Skin epidermis (tissue), 12 donors: ENCODE measurements around the gene ZNF512B.
A peak's percentile ranks its signal among the peaks of the same experiment; 100 is the strongest.

ENCODE experiments used
- H3K27ac ChIP-seq, 21 experiments: fragments of 200-600 bp; sonication (generic) in 11 of 21; one replicate each; pipeline ENCODE4 v1.5.0; 2020; ENCODE audit warnings: mild to moderate bottlenecking in 3 of 21, inconsistent platforms in 2 of 21, moderate library complexity in 2 of 21
- H3K4me3 ChIP-seq, 7 experiments: fragments of 200-600 bp; sonication (generic) in 2 of 7; one replicate each; pipeline ENCODE4 v1.5.0; 2020; ENCODE audit warnings: inconsistent platforms in 2 of 7, mild to moderate bottlenecking in 2 of 7, moderate library complexity in 1 of 7

The ZNF512B gene

DNA sequence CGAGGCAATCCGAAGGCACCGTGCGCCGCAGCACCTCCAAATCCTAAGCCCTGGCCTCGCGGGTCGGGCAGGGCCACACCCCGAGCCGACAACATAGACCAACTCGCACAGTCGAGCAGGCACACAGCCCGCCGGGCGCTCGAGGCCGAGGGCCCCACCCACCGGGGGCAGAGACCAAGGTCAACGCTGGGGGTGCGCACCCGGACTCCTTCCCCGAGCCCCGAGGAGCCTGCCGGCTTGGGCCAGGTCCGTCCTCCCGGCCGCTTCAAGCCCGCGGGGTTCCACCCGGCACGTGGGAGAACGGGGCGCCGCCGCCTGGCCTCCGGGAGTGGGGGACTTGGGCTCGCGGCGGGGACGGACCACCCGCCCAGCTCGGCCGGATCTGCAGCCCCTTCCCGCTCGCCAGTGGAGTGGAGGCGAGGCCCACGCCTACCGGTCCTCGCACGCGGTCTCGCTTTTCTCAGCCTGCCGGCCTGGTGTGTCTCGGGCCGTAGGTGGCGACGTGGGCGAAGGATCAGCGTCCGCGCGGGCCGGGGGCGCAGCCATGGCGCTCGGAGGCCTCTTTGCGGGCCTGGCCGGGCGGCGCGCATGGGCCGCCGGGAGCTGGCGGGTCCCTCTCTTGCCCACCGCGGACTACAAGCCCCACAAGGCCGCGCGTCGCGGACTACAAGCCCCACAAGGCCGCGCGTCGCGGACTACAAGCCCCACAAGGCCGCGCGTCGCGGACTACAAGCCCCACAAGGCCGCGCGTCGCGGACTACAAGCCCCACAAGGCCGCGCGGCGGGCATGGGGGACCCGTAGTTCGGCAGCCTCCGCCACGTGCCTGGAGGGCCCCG lies 13.7 kb downstream of the ZNF512B start, which contains the start of gene UCKL1:
Gene UCKL1, minus strand, starts transcription at position 590 of the 837 bp plus-strand sequence. Its CDS starts 44 bp downstream, at position 546.
- Histone ChIP-seq H3K27ac (peak within 1 kb of the TSS; percentile 80 to 98 (median 94)), H3K4me3 (peak within 1 kb of the TSS; percentile 72 to 93 (median 79))

- Histone ChIP-seq H3K4me3 (peak overlapping the region; percentile 72 to 93 (median 79)), H3K27ac (peak overlapping the region; percentile 80 to 98 (median 94))
Measured at GRCh38 chr20:63955281-63955826, 14.4 kb downstream of the ZNF512B start.

DNA sequence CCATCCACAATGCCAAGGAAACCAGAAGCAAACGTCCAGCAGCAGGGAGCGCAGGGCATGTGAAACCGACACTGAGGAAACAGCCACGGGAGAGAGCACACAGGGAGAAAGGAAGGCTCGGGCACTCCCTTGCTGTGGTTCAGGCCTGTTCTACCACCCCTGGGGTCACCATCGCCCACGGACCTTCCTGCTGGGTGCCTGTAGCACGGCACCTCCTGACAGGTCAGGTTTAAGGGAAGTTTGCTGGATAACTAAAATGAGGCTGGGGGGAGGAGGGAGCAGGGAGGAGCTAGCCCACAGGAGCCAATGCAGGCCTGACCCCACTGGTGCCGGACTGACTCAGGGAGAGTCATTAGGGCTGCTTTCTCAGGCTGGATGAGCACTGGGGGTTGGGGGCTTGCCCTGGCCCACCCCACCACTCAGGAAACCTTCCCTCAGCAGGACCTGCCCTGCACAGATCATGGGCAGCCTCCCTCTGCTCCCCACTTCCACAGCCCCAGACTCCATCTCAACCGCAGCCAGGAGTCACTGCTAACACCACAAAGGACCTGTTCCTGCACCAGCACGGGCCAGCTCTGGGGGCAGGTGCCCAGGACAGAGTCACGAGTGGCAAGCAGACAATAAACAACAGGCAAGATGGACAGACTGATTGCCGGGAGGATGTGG lies 15.8 kb downstream of the ZNF512B start:
- H3K27ac ChIP-seq: peak overlapping the region in 3 of 21 experiments; percentile 31 to 98 (median 46)
- no peak overlapping the region for H3K4me3 ChIP-seq

GRCh38 chr20:63952769-63953168 lies 17.0 kb downstream of the ZNF512B start:
- no peak overlapping the region for H3K4me3 ChIP-seq
- H3K27ac ChIP-seq: peak overlapping the region in 7 of 21 experiments; percentile 18 to 74 (median 60)

- H3K27ac ChIP-seq: peak overlapping the region in 11 of 21 experiments; percentile 5 to 74 (median 57)
- H3K4me3 ChIP-seq: no peak overlapping the region
Measured at GRCh38 chr20:63952210-63952535, 17.6 kb downstream of the ZNF512B start.

DNA sequence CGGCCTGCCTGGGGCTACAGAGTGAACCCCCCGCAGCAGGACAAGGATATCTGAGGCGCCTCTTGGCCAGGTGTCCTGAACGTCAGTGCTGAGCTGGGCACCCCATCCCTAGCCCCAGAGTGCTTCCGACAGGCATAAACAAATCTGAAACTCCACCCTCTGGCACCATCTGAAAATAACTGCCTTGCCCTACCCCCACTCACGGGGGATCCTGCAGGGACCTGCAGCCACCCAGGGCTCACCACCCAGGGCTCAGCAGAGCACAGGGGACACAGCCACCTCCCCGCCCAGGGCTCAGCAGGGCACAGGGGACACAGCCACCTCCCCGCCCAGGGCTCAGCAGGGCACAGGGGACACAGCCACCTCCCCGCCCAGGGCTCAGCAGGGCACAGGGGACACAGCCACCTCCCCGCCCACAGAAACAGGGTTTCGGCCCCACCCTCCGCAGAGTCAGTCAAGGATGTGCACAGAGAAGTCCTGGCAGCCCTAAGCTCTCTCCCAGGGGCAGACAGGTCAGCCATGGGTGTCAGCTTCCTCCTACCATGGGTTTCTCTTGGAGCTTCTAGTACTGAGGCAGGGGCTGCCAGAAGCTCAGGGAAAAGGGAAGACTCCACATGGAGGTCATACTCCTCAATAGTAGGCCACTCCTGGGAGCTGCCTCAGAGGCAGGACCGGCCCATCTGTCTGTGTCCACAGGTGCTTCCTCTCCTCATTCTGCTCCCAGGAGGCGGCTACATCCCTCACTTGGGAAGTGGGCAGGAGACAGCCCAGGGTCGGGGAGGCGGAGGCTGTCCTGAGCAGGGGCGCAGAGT lies 18.1 kb downstream of the ZNF512B start:
- H3K4me3 ChIP-seq: no peak overlapping the region
- peak overlapping the region in 12 of 21 experiments; percentile 5 to 74 (median 54) for H3K27ac ChIP-seq

DNA sequence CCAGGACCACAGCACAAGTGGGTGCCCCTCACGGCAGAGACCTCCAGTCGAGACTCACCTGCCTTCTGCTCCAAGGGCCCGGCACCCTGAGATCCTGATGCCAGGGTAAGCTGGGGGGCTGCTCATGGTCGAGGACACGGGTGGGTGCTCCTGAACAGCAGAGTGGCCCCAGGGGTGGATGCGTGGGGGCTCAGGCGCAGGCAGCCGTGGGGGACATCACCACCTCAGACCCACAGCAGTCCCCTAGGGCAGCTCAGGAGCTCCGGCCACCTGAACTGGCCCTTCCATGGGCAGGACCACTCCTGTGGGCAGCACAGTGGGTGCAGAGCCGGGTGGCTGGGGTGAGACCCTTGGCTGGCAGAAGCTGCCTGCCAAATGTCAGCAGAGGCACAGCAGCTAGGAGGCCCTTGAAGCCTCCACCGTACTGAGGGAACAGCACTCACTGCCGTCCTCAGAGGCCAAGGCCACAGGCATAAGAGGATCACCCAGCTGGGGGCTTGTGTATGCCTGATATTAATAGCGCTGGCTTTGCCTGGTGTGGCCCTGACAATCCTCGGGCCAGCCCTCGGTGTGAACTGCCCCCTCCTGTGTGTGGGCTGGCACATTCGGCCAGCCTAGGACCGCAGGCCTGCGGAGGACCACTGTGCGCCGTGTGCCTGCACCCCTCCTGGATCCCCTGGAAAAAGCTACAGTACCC lies 18.9 kb downstream of the ZNF512B start:
- peak overlapping the region in 9 of 21 experiments; percentile 24 to 74 (median 43) for H3K27ac ChIP-seq
- H3K4me3 ChIP-seq: no peak overlapping the region

DNA sequence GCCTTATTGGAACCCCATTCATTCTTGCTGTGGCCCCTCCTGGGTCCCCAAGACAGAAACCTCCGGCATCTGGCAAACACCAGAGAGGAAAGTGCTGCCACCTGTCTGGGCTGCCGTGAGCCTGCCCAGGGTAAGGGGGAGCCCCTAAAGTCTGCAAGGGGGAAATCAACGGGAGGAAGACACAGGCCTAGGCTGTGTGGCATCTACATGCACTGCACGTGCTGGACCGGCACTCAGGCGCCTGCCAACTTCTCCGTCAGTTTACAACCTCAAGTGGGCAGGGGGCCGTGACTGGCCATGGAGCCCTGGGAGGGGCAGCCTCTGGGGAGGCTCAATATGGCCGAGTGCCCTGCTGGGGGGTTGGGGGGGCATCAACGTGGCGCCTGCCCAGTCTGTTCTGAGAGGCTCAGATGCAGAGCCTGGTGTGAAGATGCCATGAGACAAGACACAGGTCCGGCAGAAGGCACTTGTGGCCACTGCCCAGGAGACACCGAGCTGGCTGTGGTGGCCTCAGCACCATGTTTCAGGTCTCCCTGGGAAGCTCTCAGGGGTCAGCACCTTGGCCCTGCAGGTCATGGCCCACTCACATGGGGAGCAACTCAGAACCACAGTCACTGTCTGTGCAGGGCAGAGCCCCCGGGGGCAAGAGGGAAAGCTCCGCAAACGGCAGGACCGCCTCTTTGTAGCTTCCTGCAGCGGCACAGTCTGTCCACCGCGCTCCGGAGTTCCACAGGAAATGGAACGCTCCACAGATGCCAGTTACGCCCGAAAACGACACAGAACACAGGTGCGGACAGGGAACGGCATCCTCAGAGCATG lies 21.9 kb downstream of the ZNF512B start:
- peak overlapping the region in 1 of 7 experiments; percentile 9 for H3K4me3 ChIP-seq
- peak overlapping the region in 11 of 21 experiments; percentile 8 to 75 (median 41) for H3K27ac ChIP-seq

DNA sequence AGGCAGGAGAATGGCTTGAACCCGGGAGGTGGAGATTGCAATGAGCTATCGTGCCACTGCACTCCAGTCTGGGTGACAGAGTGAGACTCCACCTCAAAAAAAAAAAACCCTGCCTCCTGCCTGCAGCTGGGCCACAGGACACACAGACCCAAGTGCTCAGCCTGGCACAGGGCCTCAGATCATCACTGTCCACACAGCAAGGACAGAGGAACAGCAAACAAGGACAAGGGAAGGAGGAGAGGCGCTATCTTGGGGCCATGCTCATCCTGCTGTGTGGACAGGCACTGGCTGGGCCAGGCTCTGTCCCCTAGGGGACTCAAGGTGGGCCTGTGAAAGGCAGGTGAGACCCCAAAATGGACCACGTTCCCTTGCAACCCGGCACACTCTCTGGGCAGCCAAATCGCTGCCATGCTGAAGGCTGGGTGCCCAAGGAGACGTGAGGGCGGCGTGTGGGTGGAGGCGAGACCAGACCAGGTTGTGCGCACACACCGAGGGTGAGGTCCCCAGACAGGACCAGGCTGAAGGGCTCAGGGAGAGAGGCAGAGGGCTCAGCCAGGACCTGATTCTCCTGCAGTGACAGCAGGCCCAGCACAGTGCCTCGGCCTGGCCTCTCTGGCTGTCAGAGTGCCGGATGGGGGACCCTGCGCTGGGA lies 22.6 kb downstream of the ZNF512B start:
- H3K27ac ChIP-seq: peak overlapping the region in 6 of 21 experiments; percentile 8 to 71 (median 32)
- no peak overlapping the region for H3K4me3 ChIP-seq

DNA sequence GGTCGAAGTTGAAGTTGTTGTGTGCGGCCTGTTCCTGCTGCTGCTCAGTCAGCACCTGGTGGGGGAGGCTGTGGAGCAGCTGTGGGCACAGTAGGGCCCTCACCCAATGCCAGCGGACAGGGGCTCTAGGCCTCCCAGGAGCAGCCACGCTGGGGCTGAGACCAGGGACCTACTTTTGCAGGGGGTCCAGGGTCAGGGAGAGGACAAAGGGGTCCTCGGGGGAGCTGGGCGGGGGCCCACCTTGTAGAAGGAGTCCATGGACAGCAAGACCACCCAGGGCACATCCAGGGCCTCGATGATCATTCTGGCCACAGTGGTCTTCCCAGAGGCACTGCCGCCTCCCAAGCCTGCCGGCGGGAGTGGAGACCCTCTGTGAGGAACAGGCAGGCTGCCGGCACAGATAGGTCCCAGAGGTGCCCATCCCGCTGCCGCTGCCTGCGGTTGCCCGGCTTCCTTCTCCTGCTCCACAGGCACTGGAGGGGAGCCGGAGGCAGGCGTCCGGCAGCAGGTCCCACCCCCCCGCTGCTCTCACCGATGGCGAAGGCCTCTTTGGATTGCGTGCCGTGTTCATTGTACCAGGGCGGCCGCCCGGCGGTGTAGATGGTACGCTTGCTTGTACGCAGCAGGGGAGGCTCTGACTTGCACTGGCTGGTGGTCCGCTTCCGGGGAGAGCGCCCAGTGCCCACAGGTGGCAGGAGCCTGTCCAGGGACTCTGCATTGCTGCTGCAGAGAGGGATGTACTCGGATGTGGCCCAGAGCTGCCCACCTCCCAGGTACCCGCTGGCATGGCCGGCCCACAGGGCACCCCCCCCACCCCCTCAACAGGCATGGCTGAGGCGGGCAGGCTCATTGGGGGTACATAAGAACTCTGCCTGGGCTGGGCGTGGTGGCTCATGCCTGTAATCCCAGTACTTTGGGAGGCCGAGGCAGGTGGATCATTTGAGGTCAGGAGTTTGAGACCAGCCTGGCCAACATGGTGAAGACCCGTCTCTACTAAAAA lies 23.5 kb downstream of the ZNF512B start:
- H3K27ac ChIP-seq: no peak overlapping the region

DNA sequence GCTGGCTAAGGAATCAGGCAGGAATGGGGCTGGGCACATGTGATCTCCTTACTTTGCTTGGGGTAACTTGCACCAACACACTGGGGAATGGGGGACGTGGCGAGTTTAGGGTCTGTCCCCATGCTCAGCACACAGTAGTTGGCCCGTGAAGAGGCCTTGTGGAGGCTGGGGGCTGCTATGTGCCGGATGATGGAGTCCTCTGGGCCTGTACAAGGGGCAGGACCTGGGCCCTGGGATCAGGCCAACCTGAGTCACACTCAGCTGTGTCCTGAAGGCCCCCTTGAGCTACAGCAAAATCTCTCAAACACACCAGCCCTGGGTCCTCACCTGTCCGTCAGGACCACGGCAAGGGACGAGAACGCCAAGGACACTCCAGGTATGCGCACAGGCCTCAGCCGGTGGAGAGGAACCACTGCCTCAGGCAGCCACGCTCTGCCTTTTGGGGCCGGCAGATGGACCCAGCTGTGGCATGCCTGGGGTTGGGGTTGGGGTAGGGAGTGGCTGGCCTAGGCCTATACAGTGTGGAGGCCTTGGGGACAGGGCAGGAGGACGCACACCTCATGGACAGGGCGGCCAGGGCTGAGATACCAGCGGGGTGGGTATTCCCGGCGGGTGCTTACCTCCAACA lies 24.6 kb downstream of the ZNF512B start:
- no peak overlapping the region for H3K4me3 ChIP-seq
- H3K27ac ChIP-seq: no peak overlapping the region

More for the DNA sequence above, 23.5 kb downstream of the ZNF512B start:
- H3K4me3 ChIP-seq: no peak overlapping the region

DNA sequence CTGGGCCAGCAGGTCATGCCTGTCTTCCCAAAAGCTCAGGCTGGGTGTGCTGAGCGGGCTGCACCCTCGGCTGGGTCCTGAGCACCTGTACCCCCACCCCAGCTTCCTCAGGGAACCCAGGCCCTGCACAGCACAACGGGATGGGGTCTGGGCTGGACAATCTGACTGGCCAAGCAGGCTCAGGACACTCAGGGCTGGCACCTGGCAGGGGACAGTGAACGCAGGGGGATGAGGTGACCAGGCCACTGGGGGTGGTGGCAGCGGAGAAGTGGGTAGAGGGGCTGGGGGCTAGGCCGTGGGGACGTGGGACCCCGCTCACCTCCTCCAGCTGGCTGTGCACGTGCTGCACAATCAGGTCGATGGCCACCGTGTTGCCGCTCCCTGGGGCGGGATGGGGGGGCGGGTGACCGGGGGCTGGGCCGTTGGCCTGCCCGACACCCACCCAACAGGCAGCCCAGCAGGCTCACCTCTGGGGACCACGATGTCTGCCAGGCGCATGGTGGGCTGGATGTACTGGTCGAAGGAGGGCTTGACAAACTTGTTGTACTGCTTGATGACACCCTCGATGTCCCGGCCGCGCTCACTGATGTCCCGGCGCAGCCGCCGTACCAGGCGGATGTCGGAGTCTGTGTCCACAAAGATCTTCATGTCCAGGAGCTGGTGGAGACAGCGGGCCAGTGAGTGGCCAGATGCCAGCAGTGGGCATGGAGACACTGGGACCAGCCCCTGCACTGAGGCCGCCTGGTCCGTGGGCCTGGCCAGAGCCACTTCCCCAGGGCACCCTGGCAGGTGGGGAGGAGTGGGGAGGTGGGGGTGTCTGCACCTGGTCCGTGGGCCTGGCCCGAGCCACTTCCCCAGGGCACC lies 25.4 kb downstream of the ZNF512B start:
- Histone ChIP-seq H3K27ac (no peak overlapping the region), H3K4me3 (no peak overlapping the region)

DNA sequence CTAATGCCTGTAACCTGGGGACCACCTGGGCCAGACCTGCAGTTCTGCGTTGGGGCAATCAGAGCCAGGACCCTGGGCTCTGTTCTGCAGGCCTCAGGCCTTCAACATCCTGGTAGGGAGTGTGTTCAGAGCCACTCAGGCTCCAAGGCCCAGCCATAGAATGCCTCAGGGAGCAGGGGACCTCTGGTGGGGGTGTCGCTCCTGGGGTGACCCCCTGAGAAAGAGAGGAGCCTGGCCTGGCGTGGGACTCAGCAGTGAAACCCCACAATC lies 26.0 kb downstream of the ZNF512B start:
- no peak overlapping the region for H3K4me3 ChIP-seq
- H3K27ac ChIP-seq: no peak overlapping the region

- no peak overlapping the region for H3K4me3 ChIP-seq
- H3K27ac ChIP-seq: peak overlapping the region in 17 of 21 experiments; percentile 2 to 79 (median 62)
Measured at GRCh38 chr20:63942969-63943807, 26.5 kb downstream of the ZNF512B start.
